ENCODE measurements around the gene ALK.

Gene ALK

GRCh38 chr2:29187926-29188325, 733.5 kb downstream of the ALK start:
- Histone ChIP-seq H2AFZ (ENCODE audit: low read depth) (no peak overlapping the region), H3K79me2 (ENCODE audit: insufficient read depth, low read depth) (no peaks in the 10 kb centered on the region), H3K4me2 (no peak overlapping the region), H3K9ac (no peak overlapping the region), H4K20me1 (ENCODE audit: insufficient read depth) (no peaks in the 10 kb centered on the region), H3K4me1 (ENCODE audit: low read depth, poor library complexity, severe bottlenecking) (no peaks in the 10 kb centered on the region), H3K36me3 (ENCODE audit: insufficient read depth) (no peaks in the 10 kb centered on the region), H3K27ac (no peak overlapping the region), H3K4me3 (IDR thresholded peaks at IDR 0.05; ENCODE audit: insufficient read depth, low read depth, low read length) (no peak overlapping the region), H3K27me3 (ENCODE audit: insufficient read depth, low read depth) (no peaks in the 10 kb centered on the region)
- no peak for TF ChIP-seq CTCF (conservative IDR thresholded peaks at IDR 0.05; ENCODE audit: low read depth, low read length)

GRCh38 chr2:29186817-29187216, 734.6 kb downstream of the ALK start:
- Histone ChIP-seq H4K20me1 (ENCODE audit: insufficient read depth) (no peaks in the 10 kb centered on the region), H3K27me3 (ENCODE audit: insufficient read depth, low read depth) (no peaks in the 10 kb centered on the region), H3K27ac (no peak overlapping the region), H2AFZ (ENCODE audit: low read depth) (no peak overlapping the region), H3K79me2 (ENCODE audit: insufficient read depth, low read depth) (no peaks in the 10 kb centered on the region), H3K4me2 (no peak overlapping the region), H3K4me3 (IDR thresholded peaks at IDR 0.05; ENCODE audit: insufficient read depth, low read depth, low read length) (no peak overlapping the region), H3K36me3 (ENCODE audit: insufficient read depth) (no peaks in the 10 kb centered on the region), H3K4me1 (ENCODE audit: low read depth, poor library complexity, severe bottlenecking) (no peaks in the 10 kb centered on the region), H3K9ac (no peak overlapping the region)
- no peak for TF ChIP-seq CTCF (conservative IDR thresholded peaks at IDR 0.05; ENCODE audit: low read depth, low read length)

GRCh38 chr2:29184531-29184930, 736.9 kb downstream of the ALK start:
- H3K36me3 ChIP-seq (ENCODE audit: insufficient read depth): no peaks in the 10 kb centered on the region
- no peak overlapping the region for H3K4me3 ChIP-seq (IDR thresholded peaks at IDR 0.05; ENCODE audit: insufficient read depth, low read depth, low read length)
- no peak overlapping the region for H3K9ac ChIP-seq

GRCh38 chr2:29182920-29183319, 738.5 kb downstream of the ALK start:
- H2AFZ ChIP-seq (ENCODE audit: low read depth): no peak overlapping the region
- H3K4me3 ChIP-seq (IDR thresholded peaks at IDR 0.05; ENCODE audit: insufficient read depth, low read depth, low read length): no peak overlapping the region
- H3K36me3 ChIP-seq (ENCODE audit: insufficient read depth): no peaks in the 10 kb centered on the region
- no peaks in the 10 kb centered on the region for H3K27me3 ChIP-seq (ENCODE audit: insufficient read depth, low read depth)
- H3K4me2 ChIP-seq: no peak overlapping the region
- no peaks in the 10 kb centered on the region for H4K20me1 ChIP-seq (ENCODE audit: insufficient read depth)
- H3K27ac ChIP-seq: no peak overlapping the region
- no peaks in the 10 kb centered on the region for H3K4me1 ChIP-seq (ENCODE audit: low read depth, poor library complexity, severe bottlenecking)
- H3K79me2 ChIP-seq (ENCODE audit: insufficient read depth, low read depth): no peaks in the 10 kb centered on the region
- no peak for TF ChIP-seq CTCF (conservative IDR thresholded peaks at IDR 0.05; ENCODE audit: low read depth, low read length)
- no peak overlapping the region for H3K9ac ChIP-seq

More at GRCh38 chr2:29184531-29184930, 736.9 kb downstream of the ALK start:
- H4K20me1 ChIP-seq (ENCODE audit: insufficient read depth): no peaks in the 10 kb centered on the region
- no peaks in the 10 kb centered on the region for H3K27me3 ChIP-seq (ENCODE audit: insufficient read depth, low read depth)
- H3K4me1 ChIP-seq (ENCODE audit: low read depth, poor library complexity, severe bottlenecking): no peaks in the 10 kb centered on the region
- no peaks in the 10 kb centered on the region for H3K79me2 ChIP-seq (ENCODE audit: insufficient read depth, low read depth)
- H3K4me2 ChIP-seq: no peak overlapping the region
- no peak overlapping the region for H3K27ac ChIP-seq
- H2AFZ ChIP-seq (ENCODE audit: low read depth): no peak overlapping the region
- no peak for TF ChIP-seq CTCF (conservative IDR thresholded peaks at IDR 0.05; ENCODE audit: low read depth, low read length)
